ENCODE results near the gene MAG.
"Not testable (repeated sequence)": the region's sequence is repeated elsewhere in the genome, so short reads cannot be mapped to it uniquely, and the experiment has no call there.

The MAG gene

DNA sequence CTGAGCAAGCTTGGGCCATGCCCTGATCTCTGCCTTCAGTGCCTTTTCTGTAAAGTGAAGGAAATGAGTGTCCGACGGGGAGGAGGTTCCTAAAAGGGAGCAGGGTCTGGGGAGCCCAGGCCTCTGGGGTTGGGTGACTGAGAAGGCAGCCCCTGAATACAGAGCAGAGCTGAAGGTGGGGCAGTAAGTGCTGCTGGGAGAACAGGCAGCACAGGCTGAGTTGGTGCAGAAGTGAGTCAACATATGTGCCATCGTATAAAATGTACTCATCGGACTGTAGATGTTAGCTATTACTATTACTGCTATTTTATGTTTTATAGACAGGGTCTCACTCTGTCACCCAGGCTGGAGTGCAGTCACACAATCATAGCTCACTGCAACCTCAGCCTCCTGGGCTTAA, 10.7 kb upstream of the MAG start:
- DNase-seq (ENCODE audit: low spot score): no peak

DNA sequence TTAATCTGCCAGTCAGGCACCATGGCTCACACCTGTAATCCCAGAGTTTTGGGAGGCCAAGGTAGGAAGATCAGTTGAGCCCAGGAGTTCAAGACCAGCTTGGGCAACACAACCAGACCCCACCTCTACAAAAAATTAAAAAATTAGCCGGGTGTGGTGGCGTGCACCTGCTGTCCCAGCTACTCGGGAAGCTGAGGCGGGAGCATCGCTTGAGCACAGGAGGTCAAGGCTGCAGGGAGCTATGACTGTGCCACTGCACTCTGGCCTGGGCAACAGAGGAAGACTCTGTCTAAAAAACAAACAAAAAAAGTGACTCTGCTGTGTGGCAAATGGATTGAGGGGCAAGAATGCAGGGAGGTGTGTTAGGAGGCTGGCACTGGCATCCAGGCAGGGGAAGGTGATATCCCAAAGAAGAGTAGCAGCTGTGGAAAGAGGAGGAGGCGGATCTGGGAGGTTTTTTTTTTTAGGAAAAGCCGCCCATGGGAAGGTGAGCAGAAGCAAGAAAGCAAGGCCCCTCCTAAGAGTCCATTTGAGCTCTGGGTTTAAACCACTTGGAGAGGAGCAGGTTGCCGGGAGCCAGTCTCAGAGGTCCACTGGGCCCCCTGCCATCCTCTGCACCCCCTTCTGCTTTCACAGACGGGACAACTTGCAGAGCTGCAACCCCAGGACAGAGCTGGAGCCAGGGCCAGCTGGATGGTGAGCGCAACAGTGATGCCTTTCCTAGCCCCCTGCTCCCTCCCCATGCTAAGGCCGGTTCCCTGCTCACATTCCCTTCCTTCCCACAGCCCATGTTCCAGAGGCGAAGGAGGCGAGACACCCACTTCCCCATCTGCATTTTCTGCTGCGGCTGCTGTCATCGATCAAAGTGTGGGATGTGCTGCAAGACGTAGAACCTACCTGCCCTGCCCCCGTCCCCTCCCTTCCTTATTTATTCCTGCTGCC, 7.5 kb upstream of the MAG start:
- peak; percentile 33 for DNase-seq (ENCODE audit: low spot score)

DNA sequence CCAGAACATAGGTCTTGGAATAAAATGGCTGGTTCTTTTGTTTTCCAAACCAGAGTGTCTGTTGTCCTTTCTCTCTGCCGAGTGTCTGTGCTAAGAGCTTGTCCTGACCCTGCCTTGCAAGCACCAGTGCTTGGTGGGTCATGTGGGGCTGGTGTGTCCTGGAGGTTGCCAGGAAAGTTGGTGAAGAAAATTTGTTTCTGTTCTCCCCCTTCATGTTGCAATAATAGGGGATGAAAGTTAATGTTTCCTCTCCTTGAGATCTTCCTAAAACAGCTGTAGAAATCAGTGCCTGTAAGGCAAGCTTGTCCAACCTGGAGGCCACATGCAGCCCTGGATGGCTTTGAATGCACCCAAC, 6.9 kb upstream of the MAG start:
- no peak for DNase-seq (ENCODE audit: low spot score)

DNA sequence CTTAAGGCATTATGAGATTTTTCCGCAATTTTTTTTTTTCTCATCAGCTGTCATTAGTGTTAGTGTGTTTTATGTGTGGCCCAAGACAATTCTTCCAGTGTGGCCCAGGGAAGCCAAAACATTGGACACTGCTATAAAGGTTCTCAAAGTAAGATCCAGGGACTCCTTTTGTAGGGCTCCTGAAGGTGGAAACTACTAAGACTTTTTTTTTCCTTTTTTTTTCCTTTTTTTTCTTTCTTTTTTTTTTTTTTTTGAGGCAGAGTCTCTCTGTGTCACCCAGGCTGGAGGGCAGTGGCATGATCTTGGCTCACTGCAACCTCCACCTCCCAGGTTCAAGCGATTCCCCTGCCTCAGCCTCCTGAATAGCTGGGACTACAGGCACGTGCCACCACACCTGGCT, 6.5 kb upstream of the MAG start:
- DNase-seq (ENCODE audit: low spot score): not testable (repeated sequence)

DNA sequence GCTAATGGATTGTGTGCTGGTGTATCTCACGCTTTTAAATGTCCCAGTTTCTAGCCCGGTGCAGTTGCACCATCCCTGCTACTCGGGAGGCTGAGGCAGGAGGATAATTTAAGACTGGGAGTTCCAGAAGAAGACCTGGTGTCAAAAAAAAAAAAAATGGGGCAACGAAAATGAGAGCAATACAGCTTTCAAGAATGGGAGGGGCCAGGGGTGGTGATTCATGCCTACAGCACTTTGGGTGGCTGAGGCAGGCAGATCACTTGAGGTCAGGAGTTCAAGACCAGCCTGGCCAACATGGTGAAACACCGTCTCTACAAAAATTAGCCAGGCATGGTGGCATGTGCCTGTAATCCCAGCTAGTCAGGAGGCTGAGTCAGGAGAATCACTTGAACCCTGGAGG, 5.9 kb upstream of the MAG start:
- DNase-seq (ENCODE audit: low spot score): not testable (repeated sequence)

DNA sequence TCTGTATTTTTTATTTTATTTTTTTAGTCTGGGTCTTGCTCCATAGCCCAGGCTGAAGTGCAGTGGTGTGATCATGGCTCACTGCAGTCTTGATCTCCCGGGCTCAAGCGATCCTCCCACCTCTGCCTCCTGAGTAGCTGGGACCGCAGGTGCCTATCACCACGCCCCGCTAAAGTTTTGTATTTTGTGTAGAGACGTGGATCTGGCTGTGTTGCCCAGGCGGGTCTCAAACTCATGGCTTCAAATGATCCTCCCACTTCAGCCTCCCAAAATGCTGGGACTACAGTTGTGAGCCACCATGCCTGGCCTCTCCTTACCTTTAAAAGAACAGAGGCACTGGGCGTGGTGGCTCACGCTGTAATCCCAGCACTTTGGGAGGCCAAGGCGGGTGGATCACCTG, 4.2 kb upstream of the MAG start:
- no peak for DNase-seq (ENCODE audit: low spot score)

DNA sequence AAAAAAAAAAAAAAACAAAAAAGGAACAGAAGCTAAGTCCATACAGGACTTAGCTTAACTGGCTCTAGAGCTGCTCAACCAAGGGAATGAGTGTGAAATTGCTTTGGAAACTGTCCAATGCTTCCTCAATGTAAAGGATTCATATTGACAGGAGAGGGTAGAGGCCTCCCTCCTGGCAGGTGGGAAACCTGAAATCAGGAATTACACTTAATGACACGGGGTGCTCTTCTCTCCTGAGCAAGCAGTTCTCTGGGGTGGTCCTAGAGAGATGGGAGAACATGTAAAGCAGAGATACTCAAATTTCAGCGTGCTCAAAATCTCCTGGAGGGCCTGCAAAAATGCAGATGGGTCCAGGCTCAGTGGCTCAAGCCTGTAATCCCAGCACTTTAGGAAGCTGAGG, 3.6 kb upstream of the MAG start:
- DNase-seq (ENCODE audit: low spot score): no peak

DNA sequence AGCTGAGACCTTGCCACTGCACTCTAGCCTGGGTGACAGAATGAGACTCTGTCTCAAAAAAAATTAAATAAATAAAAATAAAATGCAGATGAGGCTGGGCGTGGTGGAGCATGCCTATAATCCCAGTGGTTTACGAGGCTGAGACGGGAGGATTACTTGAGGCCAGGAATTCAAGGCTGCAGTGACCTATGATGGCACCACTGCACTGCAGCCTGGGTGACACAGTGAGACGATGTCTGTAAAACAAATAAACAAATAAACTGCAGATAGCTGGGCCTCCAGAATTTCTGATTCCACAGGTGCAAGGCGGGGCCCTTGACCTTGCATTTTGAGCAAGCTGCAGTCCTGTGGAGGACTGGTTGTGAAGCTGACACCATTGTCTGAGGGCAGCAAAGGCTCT, 3.1 kb upstream of the MAG start:
- no peak for DNase-seq (ENCODE audit: low spot score)

DNA sequence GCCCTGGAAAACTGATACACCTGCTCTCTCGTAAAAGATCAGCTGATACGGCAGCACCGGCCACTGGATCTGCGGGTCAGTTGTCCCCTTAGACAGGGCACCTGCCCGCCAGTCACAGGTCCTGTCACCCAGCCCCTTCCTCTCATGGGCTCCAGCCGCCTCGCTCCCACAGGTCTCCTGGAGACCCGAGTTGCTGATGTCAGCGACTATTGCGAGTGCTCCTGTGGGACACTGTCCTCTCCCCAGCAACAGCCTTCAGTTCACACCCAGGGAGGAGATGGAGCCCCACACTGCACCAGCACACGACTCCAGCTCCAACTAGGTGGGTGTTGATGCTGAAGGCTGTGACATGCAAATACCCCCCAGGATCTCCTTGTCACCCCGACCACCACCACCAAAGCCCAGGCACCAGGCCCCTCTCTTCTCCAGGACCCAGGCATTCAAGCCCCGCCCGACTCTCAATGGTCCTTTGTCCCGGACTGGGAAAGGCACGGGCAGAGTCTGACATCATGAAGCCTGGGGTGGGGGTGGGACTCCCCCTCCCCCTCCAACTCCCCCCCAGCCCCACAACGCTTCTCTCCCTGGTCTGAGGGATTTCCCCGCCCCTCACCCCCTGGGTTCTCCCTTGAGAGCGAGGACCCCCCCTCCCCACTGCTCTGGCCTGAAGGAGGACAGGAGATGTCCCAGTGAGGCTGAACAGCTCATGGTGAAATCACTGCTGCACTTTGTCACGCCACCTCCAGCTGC, 1.4 kb upstream of the MAG start:
- DNase-seq (ENCODE audit: low spot score): no peak

DNA sequence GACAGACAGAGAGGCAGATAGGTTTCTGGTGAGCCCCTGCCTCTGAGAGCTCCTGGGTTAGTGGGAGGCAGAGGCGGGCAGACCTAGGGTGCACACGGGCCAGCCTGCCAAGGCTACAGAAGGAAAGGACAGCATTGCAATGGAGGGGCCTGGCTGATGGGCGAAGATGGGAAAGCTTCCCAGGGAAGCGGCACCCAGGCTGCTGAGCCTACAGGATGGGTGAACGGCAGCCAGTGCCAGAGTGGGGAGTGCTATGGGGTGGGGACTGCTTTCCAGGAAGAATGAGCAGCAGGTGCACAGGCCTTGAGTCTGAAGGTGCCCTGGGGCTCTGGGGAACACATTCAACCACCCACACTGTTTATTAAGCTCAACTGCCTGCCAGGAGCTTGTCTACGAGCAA, 702 bp upstream of the MAG start:
- no peak for DNase-seq (ENCODE audit: low spot score)

DNA sequence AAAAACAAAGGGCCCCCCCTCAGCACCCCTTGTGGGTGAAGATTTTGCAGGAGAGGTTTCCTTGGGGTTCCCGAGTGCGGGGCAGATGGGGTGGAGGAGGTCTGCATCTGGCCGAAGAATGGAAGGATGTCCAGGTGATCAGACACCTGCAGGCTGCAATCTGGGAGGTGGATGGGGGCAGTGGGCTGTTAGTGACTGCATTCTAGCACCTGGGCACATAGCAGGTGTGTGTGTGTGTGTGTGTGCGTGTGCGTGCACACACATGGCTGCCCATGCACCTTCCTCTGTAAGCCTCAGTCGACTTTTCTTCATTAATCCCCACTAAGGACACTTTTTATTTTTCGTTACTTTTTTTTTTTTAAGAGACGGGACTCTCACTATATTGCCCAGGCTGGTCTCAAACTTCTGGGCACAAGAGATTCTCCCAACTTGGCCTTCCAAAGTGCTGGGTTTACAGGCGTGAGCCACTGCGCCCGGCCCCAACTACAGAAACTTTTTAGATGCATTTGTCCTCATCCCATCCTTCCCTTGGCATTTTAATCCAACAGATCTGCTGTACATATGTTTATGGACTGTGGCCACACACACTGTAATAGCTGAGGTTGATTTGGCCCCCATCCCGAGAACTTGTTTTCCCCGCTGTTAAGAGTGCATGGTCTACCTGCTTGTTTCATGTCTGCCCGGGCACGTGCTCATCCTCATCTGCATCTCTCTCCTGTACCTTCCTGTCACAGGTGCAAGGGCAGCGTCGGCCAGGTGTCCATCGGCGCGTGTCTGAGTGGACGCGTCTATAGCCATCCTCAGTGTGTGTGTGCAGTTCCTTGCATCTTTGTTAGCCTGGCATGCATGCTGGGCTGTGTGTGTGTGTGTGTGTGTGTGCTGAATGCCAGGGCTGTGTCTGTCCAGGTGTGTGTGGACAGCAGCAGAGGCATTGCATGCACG, 731 bp downstream of the MAG start:
- no peak for DNase-seq (ENCODE audit: low spot score)

DNA sequence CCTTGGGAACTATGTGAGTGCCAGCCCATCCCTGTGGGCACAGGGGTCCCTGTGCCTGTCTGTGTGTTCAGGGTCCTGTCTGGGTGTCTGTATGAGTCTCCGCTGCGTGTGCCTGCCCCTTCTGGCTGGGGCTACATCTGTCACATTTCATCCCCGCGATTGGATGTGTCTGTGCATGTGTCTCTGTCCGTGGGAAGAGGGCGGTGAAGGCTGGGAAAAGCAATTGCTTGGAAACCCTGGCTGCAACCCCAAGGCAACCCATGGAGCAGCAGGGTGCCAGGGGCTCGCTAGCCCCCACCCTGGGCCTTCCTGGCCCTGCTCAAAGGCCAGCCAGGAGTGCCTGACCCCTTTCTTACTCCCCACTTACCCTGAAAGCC, 1.4 kb downstream of the MAG start:
- DNase-seq (ENCODE audit: low spot score): no peak

DNA sequence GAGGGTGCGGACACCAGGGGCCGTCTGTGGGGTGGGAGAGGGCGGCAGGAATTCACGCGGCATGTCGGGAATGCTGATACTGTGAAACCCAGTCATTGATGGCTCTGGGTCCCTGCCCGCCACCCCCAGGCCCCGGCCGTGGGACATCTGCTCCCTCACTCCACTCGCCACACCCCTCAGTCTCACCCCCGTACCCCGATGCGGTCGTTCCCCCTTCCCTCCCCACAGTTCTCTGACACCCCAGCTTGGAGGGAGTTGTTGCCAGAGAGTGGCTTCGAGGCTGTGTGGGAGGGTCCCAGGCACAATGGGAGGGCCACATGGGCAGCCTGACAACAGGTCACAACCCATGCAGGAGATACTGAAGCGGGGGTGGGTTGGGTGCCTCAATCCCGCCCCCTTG, 1.8 kb downstream of the MAG start:
- no peak for DNase-seq (ENCODE audit: low spot score)

DNA sequence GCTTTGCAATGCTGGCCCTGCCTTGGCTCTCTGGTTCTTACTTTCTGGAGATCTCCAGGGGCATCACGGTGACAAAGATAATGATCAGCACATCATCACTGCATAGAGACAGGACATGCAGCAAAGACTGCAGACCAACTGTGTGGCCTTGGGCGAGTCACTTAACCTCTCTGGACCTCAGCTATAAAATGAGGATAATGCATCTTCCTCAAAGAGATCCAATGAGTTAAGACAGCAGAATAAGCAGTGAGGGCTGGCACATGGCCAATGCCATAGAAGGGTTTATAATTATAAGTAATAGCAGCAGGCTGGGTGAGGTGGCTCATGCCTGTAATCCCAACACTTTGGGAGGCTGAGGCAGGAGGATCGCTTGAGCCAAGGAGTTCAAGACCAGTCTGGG, 2.4 kb downstream of the MAG start:
- DNase-seq (ENCODE audit: low spot score): no peak

DNA sequence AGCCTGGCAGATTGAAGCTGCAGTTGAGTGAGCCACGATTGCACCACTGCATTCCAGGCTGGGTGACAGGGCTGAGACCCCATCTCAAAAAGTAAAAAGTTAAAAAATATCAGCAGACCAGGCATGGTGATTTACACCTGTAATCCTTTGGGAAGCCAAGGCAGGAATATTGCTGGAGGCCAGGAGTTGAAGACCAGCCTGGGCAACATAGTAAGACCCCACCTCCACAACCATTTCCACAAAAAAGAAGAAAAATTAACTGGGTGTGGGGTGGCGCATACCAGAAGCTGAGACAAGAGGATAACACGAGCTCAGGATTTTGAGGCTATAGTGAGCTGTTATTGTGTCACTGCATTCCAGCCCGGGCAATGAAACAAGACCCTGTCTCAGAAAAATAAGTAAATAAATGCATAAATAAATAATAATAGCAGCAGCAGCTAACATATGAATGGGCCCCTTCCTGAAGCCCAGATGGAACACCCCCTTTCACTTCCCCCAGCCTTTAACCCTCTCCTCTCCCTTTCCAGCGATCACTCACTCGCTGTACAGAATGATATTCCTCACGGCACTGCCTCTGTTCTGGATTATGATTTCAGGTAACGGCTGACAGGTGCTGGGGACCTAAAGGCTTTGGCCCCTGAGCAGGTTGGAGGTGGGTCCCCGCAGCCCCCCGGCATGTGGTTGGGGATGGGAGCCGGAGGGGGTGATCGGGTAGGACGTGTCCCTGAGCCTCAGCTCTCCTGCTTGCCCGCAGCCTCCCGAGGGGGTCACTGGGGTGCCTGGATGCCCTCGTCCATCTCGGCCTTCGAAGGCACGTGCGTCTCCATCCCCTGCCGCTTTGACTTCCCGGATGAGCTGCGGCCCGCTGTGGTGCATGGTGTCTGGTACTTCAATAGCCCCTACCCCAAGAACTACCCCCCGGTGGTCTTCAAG, 3.2 kb downstream of the MAG start:
- no peak for DNase-seq (ENCODE audit: low spot score)

DNA sequence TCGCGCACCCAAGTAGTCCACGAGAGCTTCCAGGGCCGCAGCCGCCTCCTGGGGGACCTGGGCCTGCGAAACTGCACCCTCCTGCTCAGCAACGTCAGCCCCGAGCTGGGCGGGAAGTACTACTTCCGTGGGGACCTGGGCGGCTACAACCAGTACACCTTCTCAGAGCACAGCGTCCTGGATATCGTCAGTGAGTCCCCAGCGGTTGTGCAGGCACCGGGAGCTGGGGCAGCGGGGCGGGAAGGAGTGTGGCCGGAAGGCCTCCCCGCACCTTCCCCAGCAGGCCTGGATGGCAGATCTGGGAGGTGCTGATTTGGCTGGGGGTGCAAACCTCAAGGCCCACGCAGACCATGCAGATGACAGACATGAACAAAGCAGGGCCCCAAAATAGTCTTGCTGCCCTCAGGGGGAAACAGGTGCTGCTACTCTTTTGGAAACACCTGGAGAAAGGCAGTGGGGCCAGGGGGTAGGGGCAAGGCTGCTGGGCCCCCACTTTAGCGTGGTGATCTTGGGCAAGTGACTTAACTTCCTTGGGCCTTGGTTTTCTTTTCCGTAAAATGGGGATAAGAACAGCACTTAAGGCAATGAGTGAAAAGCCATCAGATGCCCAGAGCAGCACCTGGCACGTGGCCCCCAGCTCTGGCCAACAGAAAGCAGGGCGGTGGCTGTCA, 4.0 kb downstream of the MAG start:
- DNase-seq (ENCODE audit: low spot score): no peak

DNA sequence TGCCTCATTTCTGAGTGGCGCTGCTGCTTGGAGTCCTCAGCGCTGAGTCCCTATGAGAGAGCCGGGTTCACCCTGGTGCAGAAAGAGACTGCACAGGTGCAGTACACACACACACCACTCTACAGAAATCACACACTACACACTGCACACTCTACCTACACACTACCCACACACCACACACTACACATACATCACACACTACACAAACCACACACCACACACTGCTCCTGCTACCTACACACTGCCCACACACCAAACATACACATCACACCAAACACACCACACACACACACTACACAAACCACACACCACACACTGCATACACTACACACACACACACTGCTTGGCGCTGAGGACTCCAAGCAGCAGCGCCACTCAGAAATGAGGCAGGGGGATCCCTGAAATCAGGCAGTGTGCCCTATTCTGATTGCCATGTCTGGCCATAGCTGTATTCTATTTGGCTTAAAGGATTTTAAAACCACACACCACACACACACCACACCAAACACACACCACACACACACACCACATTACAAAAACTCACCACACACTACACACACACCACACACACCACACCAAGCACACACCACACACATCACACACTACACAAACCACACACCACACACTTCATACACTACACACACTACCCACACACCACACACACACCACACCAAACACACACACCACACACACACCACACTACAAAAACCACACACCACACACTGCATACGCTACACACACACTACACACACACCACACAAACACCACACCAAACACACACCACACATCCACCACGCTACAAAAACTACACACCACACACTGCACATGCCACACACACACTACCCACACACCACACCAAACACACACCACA, 4.9 kb downstream of the MAG start:
- no peak for DNase-seq (ENCODE audit: low spot score)

DNA sequence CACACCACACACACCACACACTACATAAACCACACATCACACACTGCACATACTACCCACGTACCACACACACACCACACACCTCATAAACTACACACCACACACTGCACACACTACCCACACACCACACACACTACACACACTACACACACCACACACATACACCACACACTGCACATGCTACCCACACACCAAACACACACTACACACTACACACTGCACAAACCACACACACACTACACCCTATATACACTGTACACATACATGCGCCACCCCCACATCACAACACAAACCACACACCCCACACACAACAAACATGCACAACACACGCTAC, 5.5 kb downstream of the MAG start:
- no peak for DNase-seq (ENCODE audit: low spot score)

DNA sequence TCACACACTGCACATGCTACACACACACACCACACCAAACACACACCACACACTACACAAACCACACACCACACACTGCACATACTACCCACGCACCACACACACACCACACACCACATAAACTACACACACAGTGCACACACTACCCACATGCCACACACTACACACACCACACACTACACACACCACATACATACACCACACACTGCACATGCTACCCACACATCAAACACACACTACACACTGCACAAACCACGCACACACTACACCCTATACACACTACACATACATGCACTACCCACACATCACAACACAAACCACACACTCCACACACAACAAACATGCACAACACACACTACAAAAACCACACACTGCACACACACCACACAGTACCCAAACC, 6.0 kb downstream of the MAG start:
- no peak for DNase-seq (ENCODE audit: low spot score)

DNA sequence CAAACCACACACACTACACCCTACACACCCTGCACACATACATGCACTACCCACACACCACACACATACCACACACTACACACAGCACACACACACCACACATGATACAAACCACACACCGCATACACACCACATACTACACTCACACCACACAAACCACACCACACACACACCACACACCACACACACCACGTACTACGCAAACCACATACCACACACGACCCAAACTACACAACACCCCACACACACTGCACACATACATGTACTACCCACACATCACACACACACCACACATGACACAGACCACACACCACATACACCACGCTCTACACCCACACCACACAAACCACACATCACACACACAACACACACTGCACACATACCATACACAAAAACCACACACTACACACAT, 6.6 kb downstream of the MAG start:
- DNase-seq (ENCODE audit: low spot score): no peak

Data from iPS-NIHi11 (cell line).